PC-3 (cell line): Measurements from ENCODE around the gene ULBP2. TPM values are rescaled to one million over a fixed set of nuclear protein-coding genes. Genes with fewer than 3 reads are reported as not detected.

Source experiments
- ATAC-seq: fragments of 200-7000 bp; cut with Tn5 transposase; 2 replicates; pipeline ENCODE4 v1.9.1; 2020; ENCODE audit warnings: mild to moderate bottlenecking, moderate library complexity
- BruUV-seq: library from RNA; stranded (reverse); fragments of 400-500 nt; replicated peaks from 2 replicates; lab custom pipeline; 2021; lab: Mats Ljungman, UMichigan
- CTCF ChIA-PET: fragments of 300-600 bp; sonication (Branson Sonifier 250); formaldehyde crosslinking; loops from one replicate; lab custom pipeline; 2022; ENCODE audit warnings: antibody characterized with exemption; lab: Charles Lee
- POLR2A ChIA-PET: fragments of 300-600 bp; sonication (Branson Sonifier 250); formaldehyde crosslinking; loops from one replicate; lab custom pipeline; 2022; ENCODE audit warnings: antibody characterized with exemption; ENCODE audit not compliant: unreplicated experiment; lab: Charles Lee
- DNase-seq: peaks from one replicate; pipeline ENCODE4 v3.0.0-alpha.2; 2015
- H2AFZ ChIP-seq: fragments of 300-600 bp; sonication (generic); 2 replicates; pipeline ENCODE4 v1.6.0; 2016; ENCODE audit warnings: antibody characterized with exemption, low read length
- H3F3A ChIP-seq: fragments of 300-600 bp; sonication (generic); one replicate; pipeline ENCODE4 v1.6.0; 2017; ENCODE audit warnings: antibody characterized with exemption, low read length, control low read depth, mild to moderate bottlenecking; ENCODE audit not compliant: unreplicated experiment
- H3K27ac ChIP-seq: fragments of 300-600 bp; sonication (generic); 2 replicates; pipeline ENCODE4 v1.5.1; 2016; ENCODE audit warnings: mild to moderate bottlenecking, low read length
- H3K27me3 ChIP-seq: fragments of 300-600 bp; sonication (generic); 2 replicates; pipeline ENCODE4 v1.6.1; 2016; ENCODE audit warnings: low read length, mixed read lengths
- H3K36me3 ChIP-seq: fragments of 300-600 bp; sonication (generic); 2 replicates; pipeline ENCODE4 v1.6.1; 2016; ENCODE audit warnings: low read depth, mixed run types, low read length, mixed read lengths
- H3K4me1 ChIP-seq: fragments of 300-600 bp; sonication (generic); 2 replicates; pipeline ENCODE4 v1.5.1; 2016; ENCODE audit warnings: low read length; ENCODE audit not compliant: insufficient read depth
- H3K4me2 ChIP-seq: fragments of 300-600 bp; sonication (generic); 2 replicates; pipeline ENCODE4 v1.6.0; 2016; ENCODE audit warnings: low read length
- H3K4me3 ChIP-seq: fragments of 300-600 bp; sonication (generic); 2 replicates; pipeline ENCODE4 v1.5.1; 2016; ENCODE audit warnings: mild to moderate bottlenecking, low read length, mixed read lengths
- H3K79me2 ChIP-seq: fragments of 300-600 bp; sonication (generic); 2 replicates; pipeline ENCODE4 v1.6.1; 2017; ENCODE audit warnings: low read length, mixed read lengths
- H3K9ac ChIP-seq: fragments of 300-600 bp; sonication (generic); 2 replicates; pipeline ENCODE4 v1.6.0; 2016; ENCODE audit warnings: mild to moderate bottlenecking, low read length
- H3K9me2 ChIP-seq: fragments of 300-600 bp; sonication (generic); replicated peaks from 2 replicates; pipeline ENCODE4 v1.6.1; 2016; ENCODE audit warnings: mixed run types, low read length, mixed read lengths
- H3K9me3 ChIP-seq: fragments of 300-600 bp; sonication (generic); 2 replicates; pipeline ENCODE4 v1.6.1; 2016; ENCODE audit warnings: low read length, mixed read lengths
- H4K20me1 ChIP-seq: fragments of 300-600 bp; sonication (generic); 2 replicates; pipeline ENCODE4 v1.6.1; 2016; ENCODE audit warnings: low read length, mixed read lengths
- CTCF ChIP-seq: fragments of 300-600 bp; sonication (generic); conservative IDR thresholded peaks from 2 replicates; pipeline ENCODE4 v1.5.1; 2017; ENCODE audit warnings: antibody characterized with exemption, low read depth, mild to moderate bottlenecking, low read length
- EZH2 ChIP-seq: fragments of 300-600 bp; sonication (generic); IDR thresholded peaks from one replicate; pipeline ENCODE4 v1.6.1; 2017; ENCODE audit warnings: antibody characterized with exemption, mild to moderate bottlenecking, low read length; ENCODE audit not compliant: unreplicated experiment
- EZH2phosphoT487 ChIP-seq: fragments of 300-600 bp; sonication (generic); IDR thresholded peaks from 2 replicates; pipeline ENCODE4 v1.6.1; 2018; ENCODE audit warnings: mild to moderate bottlenecking, antibody characterized with exemption, low read length, borderline replicate concordance
- intact Hi-C: fragments of 100-400 bp; cut with micrococcal nuclease; formaldehyde crosslinking; loops from 2 replicates; pipeline ENCODE4 v1.9.0; 2023
- total RNA-seq: library from RNA; depleted of rRNA; stranded (reverse); fragments of >200 nt; gene quantifications from 2 replicates; pipeline ENCODE4 v1.2.3, GENCODE V29; 2014

The ULBP2 gene
- total RNA-seq, 1 experiment from 2014 or later: 8.1 TPM

GRCh38 chr6:149898966-149899365, 42.8 kb upstream of the ULBP2 start:
- H3K27ac ChIP-seq: no peak overlapping the region
- peaks cover 36% of the 10 kb centered on the region for H3K4me1 ChIP-seq
- H3K9ac ChIP-seq: no peak overlapping the region
- H3K79me2 ChIP-seq: no peaks in the 10 kb centered on the region
- ChIA-PET POLR2A (no interaction called here), CTCF (interaction anchor here (1.1 kb wide), 1 partner anchor 58 kb away, joined by 3 read pairs; no protein-coding TSS in a partner anchor)
- H3K36me3 ChIP-seq: no peaks in the 10 kb centered on the region
- no peak for TF ChIP-seq EZH2phosphoT487
- no peak for TF ChIP-seq EZH2
- TF ChIP-seq CTCF: no peak
- H2AFZ ChIP-seq: no peak overlapping the region
- H3K27me3 ChIP-seq: no peaks in the 10 kb centered on the region
- ATAC-seq (no peak), DNase-seq (no peak)
- no peak overlapping the region for H3K4me2 ChIP-seq
- H3K9me2 ChIP-seq: no peaks in the 10 kb centered on the region
- no TSS peak for BruUV-seq
- H3K9me3 ChIP-seq: no peaks in the 10 kb centered on the region
- no peak overlapping the region for H3K4me3 ChIP-seq
- intact Hi-C loops: no loop called here
- no peaks in the 10 kb centered on the region for H4K20me1 ChIP-seq
- no peaks in the 10 kb centered on the region for H3F3A ChIP-seq

DNA sequence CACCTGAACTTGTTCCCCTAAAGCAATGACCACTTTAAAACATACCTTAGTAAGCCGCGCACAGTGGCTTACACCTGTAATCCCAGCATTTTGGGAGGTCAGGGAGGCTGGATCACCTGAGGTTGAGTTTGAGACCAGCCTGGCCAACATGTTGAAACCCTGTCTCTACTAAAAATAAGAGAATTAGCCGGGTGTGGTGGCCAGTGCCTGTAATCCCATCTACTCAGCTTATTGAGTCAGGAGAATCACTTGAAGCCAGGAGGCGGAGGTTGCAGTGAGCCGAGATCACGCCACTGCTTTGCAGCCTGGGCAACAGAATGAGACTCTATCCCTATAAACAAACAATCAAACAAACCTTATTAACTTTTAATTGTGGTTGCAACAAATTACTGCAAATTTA, 42.3 kb upstream of the ULBP2 start:
- intact Hi-C loops: no loop called here
- no peak overlapping the region for H3K27ac ChIP-seq
- no peak for ATAC-seq

More for the DNA sequence above, 42.3 kb upstream of the ULBP2 start:
- no peak overlapping the region for H3K9ac ChIP-seq
- H3K4me2 ChIP-seq: no peak overlapping the region
- H3K9me3 ChIP-seq: no peaks in the 10 kb centered on the region
- H3K4me1 ChIP-seq: peaks cover 36% of the 10 kb centered on the region
- TF ChIP-seq CTCF: no peak
- TF ChIP-seq EZH2phosphoT487: no peak
- TF ChIP-seq EZH2: no peak
- H3F3A ChIP-seq: no peaks in the 10 kb centered on the region
- no peaks in the 10 kb centered on the region for H3K9me2 ChIP-seq
- H3K27me3 ChIP-seq: no peaks in the 10 kb centered on the region
- ChIA-PET CTCF (no interaction called here), POLR2A (no interaction called here)
- H3K36me3 ChIP-seq: no peaks in the 10 kb centered on the region
- H2AFZ ChIP-seq: no peak overlapping the region
- H3K79me2 ChIP-seq: no peaks in the 10 kb centered on the region
- no TSS peak for BruUV-seq
- DNase-seq: no peak
- H4K20me1 ChIP-seq: no peaks in the 10 kb centered on the region
- H3K4me3 ChIP-seq: no peak overlapping the region
